ENCODE results near the gene EMC10.
"Not testable (repeated sequence)": the region's sequence is repeated elsewhere in the genome, so short reads cannot be mapped to it uniquely, and the experiment has no call there.

The EMC10 gene

DNA sequence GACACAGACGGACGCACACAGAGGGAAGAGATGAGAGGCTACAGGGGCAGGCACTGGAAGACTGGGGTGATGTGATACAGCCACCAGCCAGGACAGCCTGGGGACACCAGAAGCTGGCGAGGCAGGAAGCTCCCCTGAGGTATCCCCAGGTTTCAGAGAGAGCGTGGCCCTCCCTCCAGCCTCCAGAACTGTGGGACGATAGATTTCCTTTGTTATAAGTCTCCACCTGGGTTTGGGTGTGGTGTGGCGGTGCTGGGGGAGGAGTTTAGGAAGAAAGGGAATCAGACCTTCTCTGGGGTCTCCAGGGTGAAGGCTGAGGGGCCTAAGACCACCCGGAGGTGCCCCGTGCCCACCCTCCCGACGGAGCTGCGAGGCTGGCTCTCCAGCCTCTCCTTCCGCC is 40.1 kb downstream of the EMC10 start:
- no peak for DNase-seq

DNA sequence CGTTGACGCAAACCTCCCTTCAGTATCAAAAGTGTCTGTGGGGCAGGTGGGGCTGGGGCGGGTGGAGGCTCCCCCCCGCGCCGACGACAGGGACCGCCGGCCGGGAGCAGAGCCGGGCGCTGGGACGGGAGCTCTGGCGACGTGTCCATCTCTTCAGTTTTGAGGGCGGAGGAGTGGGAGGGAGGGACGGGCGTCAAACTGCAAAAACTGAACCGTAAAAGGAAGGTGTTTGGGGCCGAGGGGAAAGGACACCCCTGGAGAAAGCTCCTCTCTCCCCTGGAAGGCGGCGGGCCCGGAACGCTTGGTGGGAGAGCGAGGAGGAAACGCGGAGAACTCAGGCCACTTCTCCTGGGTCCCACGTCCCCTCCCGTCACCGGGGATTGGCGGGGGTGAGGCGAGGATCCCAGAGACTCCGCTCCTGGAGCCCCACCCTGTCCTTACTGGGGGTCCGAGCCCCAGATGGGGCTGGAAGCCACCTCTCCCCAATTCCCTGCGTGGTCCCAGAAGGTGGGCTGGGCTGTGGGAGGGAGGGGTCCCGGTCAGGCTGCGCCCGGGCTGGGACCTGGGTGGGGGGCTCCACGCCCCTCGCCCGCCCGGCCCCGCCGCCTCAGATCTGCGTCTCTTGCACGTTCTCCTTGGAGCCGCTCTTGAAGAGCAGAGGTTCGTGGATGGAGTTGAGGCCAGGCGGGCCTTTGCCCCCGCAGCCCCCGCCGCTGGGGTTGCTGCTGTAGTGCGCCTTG is 40.8 kb downstream of the EMC10 start:
- DNase-seq = no peak

DNA sequence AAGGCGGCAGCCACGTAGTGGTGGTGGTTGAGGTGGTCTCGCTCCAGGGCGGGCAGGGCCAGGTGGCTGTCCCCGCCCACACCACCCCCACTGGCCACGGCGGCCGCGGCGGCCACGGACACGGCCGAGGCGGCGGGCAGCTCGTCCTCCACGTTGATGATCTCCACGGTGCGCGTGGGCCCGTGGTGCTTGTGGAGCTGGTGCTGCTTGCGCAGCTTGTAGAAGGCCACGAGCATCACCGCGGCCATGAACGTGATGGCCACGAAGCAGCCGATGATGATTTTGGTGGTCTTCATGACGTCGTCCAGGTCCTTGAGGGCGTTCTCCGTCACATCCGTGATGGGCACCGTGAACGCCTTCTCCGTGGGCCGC is 41.4 kb downstream of the EMC10 start:
- no peak for DNase-seq

DNA sequence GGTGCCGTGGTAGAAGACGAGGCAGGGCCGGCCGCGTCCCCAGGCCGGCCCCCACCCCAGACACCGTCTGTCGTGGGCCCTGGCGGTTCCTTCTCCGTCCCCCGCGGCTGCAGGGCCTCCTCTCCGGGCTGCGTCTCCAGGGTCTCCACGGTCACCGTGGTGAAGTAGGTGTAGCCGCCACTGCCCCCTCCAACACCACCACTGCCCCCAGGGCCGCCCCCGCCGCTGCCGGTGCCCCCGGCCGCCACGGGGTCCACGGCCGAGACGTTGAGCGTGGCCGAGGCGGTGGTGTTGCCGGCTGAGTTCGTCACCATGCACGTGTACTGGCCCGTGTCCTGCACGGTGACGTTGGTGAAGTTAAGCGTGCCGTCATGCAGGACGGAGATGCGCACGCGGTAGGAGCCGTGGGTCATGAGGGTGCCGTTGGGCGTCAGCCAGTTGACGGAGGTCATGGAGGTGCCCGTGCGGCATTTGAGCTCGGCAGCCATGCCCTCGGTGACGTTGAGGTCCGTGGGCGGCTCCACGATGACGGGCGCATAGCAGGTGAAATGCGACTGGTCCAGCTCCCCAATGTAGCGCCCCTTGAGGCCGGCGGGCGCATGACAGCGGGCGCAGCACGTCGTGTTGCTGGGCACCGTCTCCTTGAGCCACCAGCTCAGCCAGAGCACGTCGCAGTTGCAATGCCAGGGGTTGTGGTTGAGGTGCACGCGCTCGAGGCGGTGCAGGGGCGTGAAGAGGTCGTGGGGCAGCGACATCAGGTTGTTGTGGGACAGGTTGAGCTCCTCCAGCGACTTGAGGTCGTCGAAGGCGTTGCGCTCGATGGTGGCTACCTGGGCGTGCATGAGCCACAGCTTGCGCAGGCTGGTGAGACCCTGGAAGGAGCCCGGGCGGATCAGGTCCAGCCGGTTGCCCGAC is 42.0 kb downstream of the EMC10 start:
- no peak for DNase-seq

DNA sequence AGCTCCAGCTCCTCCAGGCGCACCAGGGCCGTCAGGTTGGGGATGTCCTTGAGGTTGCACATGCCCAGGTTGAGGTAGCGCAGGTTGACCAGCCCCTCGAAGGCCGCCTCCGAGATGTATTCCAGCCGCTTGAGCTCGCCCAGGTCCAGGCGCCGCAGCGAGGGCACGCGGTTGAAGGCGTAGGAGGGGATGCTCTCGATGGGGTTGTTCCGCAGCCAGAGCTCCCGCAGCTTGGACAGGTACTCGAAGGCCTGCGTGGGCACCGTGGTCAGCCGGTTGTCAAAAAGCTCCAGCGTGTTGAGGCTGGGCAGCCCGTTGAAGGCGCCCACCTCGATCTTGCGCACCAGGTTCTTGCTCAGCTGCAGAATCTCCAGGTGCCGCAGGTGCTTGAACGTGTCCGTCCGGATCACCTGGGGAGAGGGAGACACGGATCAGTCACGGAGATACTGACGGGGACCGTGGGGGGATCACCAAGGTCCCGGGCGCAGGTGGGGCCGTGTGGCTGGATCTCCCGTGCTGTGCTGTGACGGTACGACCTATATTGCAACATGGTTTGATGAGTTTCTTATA is 42.8 kb downstream of the EMC10 start:
- DNase-seq = no peak

DNA sequence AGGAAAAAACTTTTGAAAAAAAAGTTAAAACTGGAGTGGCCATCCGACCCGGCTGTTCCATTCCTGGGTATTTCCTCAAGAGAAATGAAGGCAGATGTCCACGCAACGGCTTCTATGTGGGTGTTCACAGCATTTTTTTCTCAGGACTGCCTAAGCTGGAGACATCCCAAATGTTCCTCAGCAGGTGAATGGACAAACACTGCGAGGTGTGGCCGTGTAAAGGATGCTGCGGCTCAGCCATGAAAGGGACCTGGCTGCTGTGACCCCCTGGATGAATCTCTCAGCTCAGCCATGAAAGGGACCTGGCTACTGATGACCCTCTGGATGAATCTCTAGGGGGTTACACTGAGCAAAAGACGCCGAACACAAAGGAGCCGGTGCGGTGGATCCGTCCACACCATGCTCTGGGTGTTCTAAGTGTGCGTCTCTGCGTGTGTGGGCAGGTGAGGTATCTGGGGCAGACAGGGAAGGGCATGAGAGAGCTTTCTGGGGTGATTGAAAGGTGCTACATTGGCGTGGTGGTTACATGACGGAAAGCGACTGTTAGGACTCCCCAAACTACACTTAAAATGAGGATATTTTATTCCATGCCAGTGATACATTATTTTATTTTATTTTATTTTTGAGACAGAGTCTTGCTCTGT is 44.6 kb downstream of the EMC10 start:
- no peak for DNase-seq

DNA sequence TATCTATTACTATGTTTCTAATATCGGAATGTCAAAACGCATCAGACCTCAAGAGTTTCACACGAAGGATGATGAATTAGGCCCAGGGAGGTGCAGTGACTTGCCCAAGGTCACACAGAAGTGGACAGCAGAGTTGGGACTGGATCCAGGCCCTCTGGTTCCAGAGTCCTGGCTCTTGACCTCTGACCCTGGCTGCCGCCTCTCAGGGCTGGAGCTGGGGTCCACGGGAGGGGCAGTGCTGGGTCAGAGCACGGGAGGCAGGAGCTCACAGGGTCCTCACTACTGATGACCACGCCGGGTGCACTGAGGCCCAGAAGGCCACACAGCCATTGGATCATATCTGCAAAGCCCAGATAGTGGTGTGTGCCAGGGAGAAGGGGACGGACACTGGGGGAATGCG is 46.6 kb downstream of the EMC10 start:
- no peak for DNase-seq

DNA sequence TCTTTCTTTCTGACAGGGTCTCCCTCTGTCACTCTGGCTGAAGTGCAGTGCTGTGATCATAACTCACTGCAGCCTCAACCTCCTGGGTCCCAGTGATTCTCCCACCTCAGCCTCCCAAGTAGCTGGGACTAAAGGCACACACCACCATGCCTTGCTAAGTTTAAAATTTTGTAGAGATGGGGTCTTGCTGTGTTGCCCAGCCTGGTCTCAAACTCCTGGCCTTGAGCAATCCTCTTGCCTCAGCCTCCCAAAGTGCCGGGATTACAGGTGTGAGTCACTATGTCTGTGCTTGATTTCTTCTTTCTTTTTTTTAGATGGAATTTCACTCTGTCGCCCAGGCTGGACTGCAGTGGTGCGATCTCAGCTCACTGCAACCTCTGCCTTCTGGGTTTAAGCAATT is 51.7 kb downstream of the EMC10 start:
- not testable (repeated sequence) for DNase-seq

DNA sequence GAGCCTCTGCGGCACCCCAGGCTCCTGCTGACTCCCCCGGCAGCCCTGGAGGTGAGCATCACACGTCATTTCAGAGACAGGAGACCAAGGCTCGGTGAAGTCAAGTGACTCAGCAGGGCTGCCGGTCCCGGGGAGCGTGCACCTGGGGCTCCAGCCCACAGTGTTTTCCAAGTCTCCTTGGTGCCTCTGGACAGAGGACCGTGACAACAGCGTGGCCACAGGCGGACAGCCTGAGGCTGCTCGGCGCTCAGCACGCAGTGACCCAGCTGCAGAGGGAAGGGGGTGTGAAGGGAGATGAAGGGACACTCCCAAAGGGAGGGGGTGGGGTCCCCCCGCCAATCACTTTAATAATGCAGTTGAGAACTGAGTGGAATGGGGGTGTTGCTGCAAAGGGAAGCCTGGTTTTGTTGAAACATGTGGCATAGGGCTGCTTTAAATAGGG is 54.9 kb downstream of the EMC10 start:
- no peak for DNase-seq

DNA sequence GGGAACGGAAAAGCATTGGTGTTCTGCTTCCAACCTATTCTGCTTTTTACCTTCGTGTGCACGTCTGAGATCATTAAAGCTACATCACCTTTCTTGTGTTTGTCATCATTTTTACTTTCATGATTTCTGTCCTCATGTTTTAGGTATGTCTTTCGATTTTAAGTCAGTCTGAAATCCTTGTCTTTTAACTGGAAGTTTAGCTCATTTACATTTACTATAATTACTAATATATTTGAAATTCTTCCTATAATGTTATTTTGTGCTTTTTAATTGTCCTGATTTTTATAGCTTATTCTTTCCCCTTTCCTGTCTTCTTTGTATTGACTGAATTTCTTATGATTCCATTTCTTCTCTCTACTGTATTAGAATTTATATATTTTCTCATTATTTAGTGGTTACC is 56.6 kb downstream of the EMC10 start:
- DNase-seq = no peak

DNA sequence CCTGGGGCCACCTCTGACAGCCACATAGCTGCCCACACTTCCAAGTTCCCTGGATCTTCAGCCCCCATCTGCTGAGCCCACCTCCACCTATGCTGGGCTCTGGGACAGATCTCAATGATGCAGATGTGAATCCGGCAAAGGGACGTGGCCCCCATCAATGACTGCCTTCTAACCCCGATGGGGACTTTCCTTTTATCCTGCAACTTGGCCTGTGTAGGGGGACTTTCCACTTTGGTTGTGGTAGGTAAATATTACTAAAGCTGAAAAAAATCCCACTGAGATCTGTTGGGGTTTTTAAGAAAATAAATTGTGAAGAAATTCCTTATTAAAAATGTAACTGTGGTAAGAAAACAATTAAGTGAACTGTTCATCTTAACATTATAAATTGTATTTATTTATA is 58.2 kb downstream of the EMC10 start:
- no peak for DNase-seq

DNA sequence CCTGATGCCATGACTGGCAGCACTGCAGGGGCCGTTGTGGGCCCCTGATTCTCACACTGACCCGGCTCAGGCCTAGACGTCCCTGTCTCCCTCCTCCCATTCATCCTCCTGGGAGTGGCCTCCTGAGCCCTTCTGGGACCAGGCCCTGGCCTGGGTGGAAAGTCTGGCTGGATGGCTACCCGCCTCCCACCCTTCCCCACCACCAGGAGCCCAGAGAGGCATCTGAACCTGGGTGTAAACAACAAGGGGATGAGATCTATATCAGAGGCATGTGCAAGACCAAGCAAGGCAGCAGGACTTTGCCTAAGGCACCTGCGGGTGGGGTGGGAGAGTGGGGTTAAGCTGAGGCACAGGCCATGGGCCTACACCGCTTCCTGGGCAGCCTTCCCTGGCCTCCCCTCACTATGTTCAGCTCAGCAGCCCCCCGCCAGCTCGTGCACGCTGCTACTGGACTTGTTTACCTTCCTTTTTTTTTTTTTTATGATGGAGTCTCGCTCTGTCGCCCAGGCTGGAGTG is 59.4 kb downstream of the EMC10 start:
- no peak for DNase-seq

DNA sequence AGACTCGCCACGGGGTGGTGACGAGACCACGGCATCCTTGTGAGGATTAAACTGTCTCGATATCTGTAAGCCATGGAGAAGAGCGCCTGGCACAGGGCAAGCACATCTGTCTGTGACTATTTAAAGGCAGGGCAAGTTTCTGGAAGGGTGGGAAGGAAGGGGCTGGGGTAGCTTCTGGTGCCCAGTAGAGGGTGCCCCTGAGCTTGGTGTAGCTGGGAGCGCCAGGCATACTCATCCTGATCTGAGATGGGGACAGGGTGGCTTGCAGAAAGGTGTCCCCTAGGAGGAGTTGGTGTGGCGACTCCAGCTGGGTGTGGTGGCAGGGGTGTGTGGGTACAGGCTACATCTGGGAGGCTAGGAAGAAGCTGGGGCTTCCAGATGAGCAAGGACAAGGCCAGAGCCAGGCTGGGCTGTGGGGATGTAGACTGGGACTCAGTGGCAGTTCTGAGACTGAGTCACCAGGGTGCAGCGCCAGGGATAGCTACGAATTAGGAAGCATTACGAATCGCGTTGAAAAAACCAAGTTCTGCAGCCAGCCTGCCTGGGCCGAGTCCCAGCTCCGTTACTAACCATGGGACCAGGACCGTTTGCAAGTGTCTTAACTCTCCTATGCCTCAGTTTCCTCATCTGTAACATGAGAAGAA is 60.5 kb downstream of the EMC10 start:
- no peak for DNase-seq

DNA sequence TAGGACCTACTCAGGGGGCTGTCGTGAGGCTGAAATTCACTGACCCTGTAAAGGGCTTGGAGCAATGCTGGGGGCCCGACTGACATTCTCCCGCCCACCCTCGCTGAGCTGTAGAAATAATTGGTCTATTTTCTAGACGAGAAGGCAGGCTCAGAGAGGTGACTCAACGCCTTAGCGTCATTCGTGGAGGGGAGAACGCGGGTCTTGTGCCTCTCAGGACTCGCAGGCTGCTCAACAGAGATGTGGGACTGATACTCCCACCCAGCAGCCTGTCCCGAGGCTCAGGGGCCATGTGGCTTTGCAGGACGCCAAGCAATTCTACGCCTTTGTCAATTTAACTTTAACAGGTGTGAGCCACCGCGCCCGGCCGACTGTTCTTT is 61.0 kb downstream of the EMC10 start:
- no peak for DNase-seq

DNA sequence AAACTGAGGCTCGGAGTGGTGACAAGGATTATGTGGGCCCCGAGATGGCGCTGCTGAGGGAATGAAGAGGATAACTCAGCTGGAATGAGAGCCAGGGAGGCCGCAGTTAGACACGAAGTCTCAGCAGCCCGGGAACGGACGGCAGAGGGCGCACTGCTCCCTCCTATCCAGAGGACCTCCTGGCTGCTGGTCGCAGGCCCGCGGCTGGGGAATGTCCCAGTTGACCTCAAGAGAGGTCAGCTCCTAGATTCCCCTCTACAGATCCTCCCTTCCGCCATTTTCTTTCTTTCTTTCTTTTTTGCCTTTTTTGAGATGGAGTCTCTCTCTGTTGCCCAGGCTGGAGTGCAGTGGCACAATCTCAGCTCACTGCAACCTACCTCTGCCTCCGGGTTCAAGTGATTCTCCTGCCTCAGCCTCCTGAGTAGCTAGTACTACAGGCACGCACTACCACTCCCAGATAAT is 61.5 kb downstream of the EMC10 start:
- DNase-seq = peak; percentile 55
